Measurements from ENCODE around the gene FCHSD2. TPM values are rescaled to one million over a fixed set of nuclear protein-coding genes. Genes with fewer than 3 reads are reported as not detected.

FCHSD2 gene
- total and polyA plus RNA-seq, 9 of the 15 experiments (the other 6 are each of a cell fraction or from before 2014, with no cell fraction given) = 1.8 to 14.7 (median 6.4) TPM

DNA sequence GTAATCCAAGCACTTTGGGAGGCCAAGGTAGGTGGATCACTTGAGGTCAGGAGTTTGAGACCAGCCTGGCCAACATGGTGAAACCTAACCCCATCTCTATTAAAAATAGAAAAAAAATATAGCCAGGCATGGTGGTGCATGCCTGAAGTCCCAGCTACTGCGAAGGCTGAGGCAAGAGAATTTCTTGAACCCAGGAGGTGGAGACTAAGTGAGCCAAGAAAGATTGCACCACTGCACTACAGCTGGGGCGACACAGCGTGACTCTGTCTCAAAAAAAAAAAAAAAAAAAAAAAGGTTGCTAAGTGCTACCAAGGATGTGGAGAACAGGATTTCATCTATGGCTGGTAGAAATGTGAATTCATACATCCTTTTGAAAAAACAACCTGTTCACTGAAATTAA is 291.3 kb downstream of the FCHSD2 start (continued):
- TF ChIP-seq, protein P1, sequence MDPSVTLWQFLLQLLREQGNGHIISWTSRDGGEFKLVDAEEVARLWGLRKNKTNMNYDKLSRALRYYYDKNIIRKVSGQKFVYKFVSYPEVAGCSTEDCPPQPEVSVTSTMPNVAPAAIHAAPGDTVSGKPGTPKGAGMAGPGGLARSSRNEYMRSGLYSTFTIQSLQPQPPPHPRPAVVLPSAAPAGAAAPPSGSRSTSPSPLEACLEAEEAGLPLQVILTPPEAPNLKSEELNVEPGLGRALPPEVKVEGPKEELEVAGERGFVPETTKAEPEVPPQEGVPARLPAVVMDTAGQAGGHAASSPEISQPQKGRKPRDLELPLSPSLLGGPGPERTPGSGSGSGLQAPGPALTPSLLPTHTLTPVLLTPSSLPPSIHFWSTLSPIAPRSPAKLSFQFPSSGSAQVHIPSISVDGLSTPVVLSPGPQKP (CRISPR knock-in tag; IDR thresholded peaks at IDR 0.05) = no peak
- no peak for TF ChIP-seq GTF2E2 (tag; IDR thresholded peaks at IDR 0.05)
- TF ChIP-seq, protein P2, sequence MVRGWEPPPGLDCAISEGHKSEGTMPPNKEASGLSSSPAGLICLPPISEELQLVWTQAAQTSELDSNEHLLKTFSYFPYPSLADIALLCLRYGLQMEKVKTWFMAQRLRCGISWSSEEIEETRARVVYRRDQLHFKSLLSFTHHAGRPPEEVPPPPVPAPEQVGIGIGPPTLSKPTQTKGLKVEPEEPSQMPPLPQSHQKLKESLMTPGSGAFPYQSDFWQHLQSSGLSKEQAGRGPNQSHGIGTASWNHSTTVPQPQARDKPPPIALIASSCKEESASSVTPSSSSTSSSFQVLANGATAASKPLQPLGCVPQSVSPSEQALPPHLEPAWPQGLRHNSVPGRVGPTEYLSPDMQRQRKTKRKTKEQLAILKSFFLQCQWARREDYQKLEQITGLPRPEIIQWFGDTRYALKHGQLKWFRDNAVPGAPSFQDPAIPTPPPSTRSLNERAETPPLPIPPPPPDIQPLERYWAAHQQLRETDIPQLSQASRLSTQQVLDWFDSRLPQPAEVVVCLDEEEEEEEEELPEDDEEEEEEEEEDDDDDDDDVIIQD (CRISPR knock-in tag; IDR thresholded peaks at IDR 0.05) = no peak

DNA sequence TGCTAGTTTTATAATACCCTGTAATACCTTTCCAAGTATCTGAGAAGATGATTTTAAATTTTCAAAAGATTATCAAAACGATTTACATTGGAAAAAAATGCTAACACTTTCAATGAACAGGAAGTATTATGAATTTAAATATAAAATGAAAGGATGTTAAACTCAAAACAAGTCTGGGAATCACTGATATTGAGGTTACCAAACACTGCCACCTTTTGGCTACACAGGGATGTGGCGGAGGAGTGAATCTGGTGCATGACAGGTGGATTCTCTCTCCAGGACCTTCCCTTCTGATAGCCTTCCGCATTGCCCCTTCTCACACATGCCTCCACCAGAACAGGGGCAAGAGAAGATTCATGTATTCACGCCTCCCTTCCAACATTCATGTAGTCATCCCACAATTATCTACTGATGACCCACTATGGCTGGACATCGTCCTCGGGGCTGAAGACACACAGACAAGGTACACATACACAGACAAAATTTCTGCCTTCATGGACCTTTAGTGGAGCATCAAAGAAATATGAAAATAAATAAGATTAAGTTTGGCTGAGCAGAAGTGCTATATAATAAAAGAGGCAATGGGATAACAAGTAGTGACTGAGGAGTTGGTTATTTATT is 293.2 kb downstream of the FCHSD2 start:
- Histone ChIP-seq H4K20me1 (replicated peaks; ENCODE audit: control insufficient read depth, insufficient read depth, low read length) (no peaks in the 10 kb centered on the region), H3K4me2 (ENCODE audit: insufficient read depth, low read length) (no peak overlapping the region), H3K9me3 (replicated peaks; ENCODE audit: control insufficient read depth, insufficient read depth, low read depth, low read length) (no peaks in the 10 kb centered on the region), H3K9ac (ENCODE audit: insufficient read depth in 1 of 2, low read depth in 2 of 2, low read length in 2 of 2) (no peak overlapping the region), H3K4me1 (replicated peaks in 1 of 2; ENCODE audit: control insufficient read depth in 2 of 2, insufficient read depth in 2 of 2, low read length in 2 of 2) (no peaks in the 10 kb centered on the region), H3K4me3 (no peak overlapping the region), H3K36me3 (ENCODE audit: control insufficient read depth, insufficient read depth, low read length) (no peaks in the 10 kb centered on the region), H3K27me3 (ENCODE audit: control insufficient read depth in 2 of 2, insufficient read depth in 2 of 2, low read length in 2 of 2) (no peaks in the 10 kb centered on the region), H3K27ac (ENCODE audit: extremely low read depth, low read depth, low read length) (no peak overlapping the region), H3K79me2 (ENCODE audit: control insufficient read depth, insufficient read depth, low read length) (no peaks in the 10 kb centered on the region), H3K9me1 (ENCODE audit: control insufficient read depth, insufficient read depth, low read length) (no peaks in the 10 kb centered on the region), H2AFZ (ENCODE audit: low read depth, low read length) (no peak overlapping the region)
- WGBS (ENCODE audit: insufficient coverage, low coverage, missing lambda C conversion rate) = 40% methylated on average over 6 of the region's 6 CpGs
- intact Hi-C loops (cut with micrococcal nuclease) (loop anchor here (1.0 kb wide), 1 partner anchor 124 kb away; no protein-coding TSS in a partner anchor), in situ Hi-C loops (cut with MboI) (no loop called here)
- DNase-seq (ENCODE audit: extremely low read depth in 1 of 4, low spot score in 3 of 4) (peak in 2 of 4 experiments; percentile 58 to 60), FAIRE-seq (peak; percentile 91), ATAC-seq (peak; percentile 86)
- no TSS peak for BruUV-seq (replicated peaks)
- ChIA-PET CTCF (ENCODE audit: low intra/inter-chr PET ratio) (interaction anchor here (0.9 to 1.5 kb wide), 3 partner anchors 56 to 441 kb away, joined by 3 to 7 read pairs (median 3); no protein-coding TSS in a partner anchor), POLR2A (interaction anchor here (0.6 kb wide), 1 partner anchor 327 kb away, joined by 3 read pairs; no protein-coding TSS in a partner anchor)
- TF ChIP-seq SRF (CRISPR knock-in tag; IDR thresholded peaks at IDR 0.05) (no peak), DPF2 (IDR thresholded peaks at IDR 0.05) (no peak), RBM15 (IDR thresholded peaks at IDR 0.05; ENCODE audit: insufficient read depth, low read length) (no peak), POLR2H (tag; IDR thresholded peaks at IDR 0.05; ENCODE audit: low read depth) (no peak), CTCFL (IDR thresholded peaks at IDR 0.05; ENCODE audit: borderline replicate concordance, insufficient read depth, low read depth, low read length, poor library complexity, severe bottlenecking) (peak; percentile 6), TAF7 (tag; IDR thresholded peaks at IDR 0.05) (no peak), MED1 (CRISPR knock-in tag; IDR thresholded peaks at IDR 0.05; ENCODE audit: borderline replicate concordance) (no peak), E2F3 (CRISPR knock-in tag; IDR thresholded peaks at IDR 0.05) (no peak), ZNF644 (tag; IDR thresholded peaks at IDR 0.05; ENCODE audit: low read depth) (no peak)
- TF ChIP-seq, protein P3, sequence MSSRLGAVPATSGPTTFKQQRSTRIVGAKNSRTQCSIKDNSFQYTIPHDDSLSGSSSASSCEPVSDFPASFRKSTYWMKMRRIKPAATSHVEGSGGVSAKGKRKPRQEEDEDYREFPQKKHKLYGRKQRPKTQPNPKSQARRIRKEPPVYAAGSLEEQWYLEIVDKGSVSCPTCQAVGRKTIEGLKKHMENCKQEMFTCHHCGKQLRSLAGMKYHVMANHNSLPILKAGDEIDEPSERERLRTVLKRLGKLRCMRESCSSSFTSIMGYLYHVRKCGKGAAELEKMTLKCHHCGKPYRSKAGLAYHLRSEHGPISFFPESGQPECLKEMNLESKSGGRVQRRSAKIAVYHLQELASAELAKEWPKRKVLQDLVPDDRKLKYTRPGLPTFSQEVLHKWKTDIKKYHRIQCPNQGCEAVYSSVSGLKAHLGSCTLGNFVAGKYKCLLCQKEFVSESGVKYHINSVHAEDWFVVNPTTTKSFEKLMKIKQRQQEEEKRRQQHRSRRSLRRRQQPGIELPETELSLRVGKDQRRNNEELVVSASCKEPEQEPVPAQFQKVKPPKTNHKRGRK (tag; IDR thresholded peaks at IDR 0.05) = no peak

All from K562 (cell line).